ENCODE measurements around the gene DCHS2.

The DCHS2 gene

GRCh38 chr4:154489558-154490233 lies 1.9 kb downstream of the DCHS2 start:
- no peaks in the 10 kb centered on the region for H3K79me2 ChIP-seq (ENCODE audit: control insufficient read depth, insufficient read depth, low read length, unreplicated experiment)
- H3K27ac ChIP-seq (ENCODE audit: low read depth, low read length) = no peak overlapping the region
- peaks cover 4% of the 10 kb centered on the region for H3K4me1 ChIP-seq (ENCODE audit: control insufficient read depth, insufficient read depth, low read length, unreplicated experiment)
- peaks cover 98% of the 10 kb centered on the region for H3K27me3 ChIP-seq (ENCODE audit: insufficient read depth, low read length)
- no peaks in the 10 kb centered on the region for H3K36me3 ChIP-seq (ENCODE audit: insufficient read depth, low read length)
- no peak overlapping the region for H2AFZ ChIP-seq (ENCODE audit: low read length, unreplicated experiment)
- no peak overlapping the region for H3K4me3 ChIP-seq (ENCODE audit: low read depth, low read length)

- H3K4me1 ChIP-seq (ENCODE audit: control insufficient read depth, insufficient read depth, low read length, unreplicated experiment) = peaks cover 2% of the 10 kb centered on the region
- H2AFZ ChIP-seq (ENCODE audit: low read length, unreplicated experiment) = no peak overlapping the region
- peaks cover 100% of the 10 kb centered on the region for H3K27me3 ChIP-seq (ENCODE audit: insufficient read depth, low read length)
- no peaks in the 10 kb centered on the region for H3K36me3 ChIP-seq (ENCODE audit: insufficient read depth, low read length)
- no peak overlapping the region for H3K27ac ChIP-seq (ENCODE audit: low read depth, low read length)
- no peaks in the 10 kb centered on the region for H3K79me2 ChIP-seq (ENCODE audit: control insufficient read depth, insufficient read depth, low read length, unreplicated experiment)
- H3K4me3 ChIP-seq (ENCODE audit: low read depth, low read length) = no peak overlapping the region
Observed at GRCh38 chr4:154487145-154487544, 4.5 kb downstream of the DCHS2 start.

- Histone ChIP-seq H3K4me3 (ENCODE audit: low read depth, low read length) (no peak overlapping the region), H3K27ac (ENCODE audit: low read depth, low read length) (no peak overlapping the region), H3K79me2 (ENCODE audit: control insufficient read depth, insufficient read depth, low read length, unreplicated experiment) (no peaks in the 10 kb centered on the region), H3K4me1 (ENCODE audit: control insufficient read depth, insufficient read depth, low read length, unreplicated experiment) (no peaks in the 10 kb centered on the region), H2AFZ (ENCODE audit: low read length, unreplicated experiment) (no peak overlapping the region), H3K27me3 (ENCODE audit: insufficient read depth, low read length) (peaks cover 91% of the 10 kb centered on the region), H3K36me3 (ENCODE audit: insufficient read depth, low read length) (no peaks in the 10 kb centered on the region)
Observed at GRCh38 chr4:154485127-154485773, 6.3 kb downstream of the DCHS2 start.

- Histone ChIP-seq H3K27ac (ENCODE audit: low read depth, low read length) (no peak overlapping the region), H2AFZ (ENCODE audit: low read length, unreplicated experiment) (no peak overlapping the region), H3K4me3 (ENCODE audit: low read depth, low read length) (no peak overlapping the region), H3K27me3 (ENCODE audit: insufficient read depth, low read length) (peaks cover 79% of the 10 kb centered on the region), H3K79me2 (ENCODE audit: control insufficient read depth, insufficient read depth, low read length, unreplicated experiment) (no peaks in the 10 kb centered on the region), H3K36me3 (ENCODE audit: insufficient read depth, low read length) (no peaks in the 10 kb centered on the region), H3K4me1 (ENCODE audit: control insufficient read depth, insufficient read depth, low read length, unreplicated experiment) (no peaks in the 10 kb centered on the region)
Observed at GRCh38 chr4:154478547-154478946, 13.1 kb downstream of the DCHS2 start.

GRCh38 chr4:154478128-154478527 lies 13.5 kb downstream of the DCHS2 start:
- H3K4me1 ChIP-seq (ENCODE audit: control insufficient read depth, insufficient read depth, low read length, unreplicated experiment) = no peaks in the 10 kb centered on the region
- no peak overlapping the region for H3K4me3 ChIP-seq (ENCODE audit: low read depth, low read length)
- no peaks in the 10 kb centered on the region for H3K36me3 ChIP-seq (ENCODE audit: insufficient read depth, low read length)
- peaks cover 77% of the 10 kb centered on the region for H3K27me3 ChIP-seq (ENCODE audit: insufficient read depth, low read length)
- H3K79me2 ChIP-seq (ENCODE audit: control insufficient read depth, insufficient read depth, low read length, unreplicated experiment) = no peaks in the 10 kb centered on the region
- no peak overlapping the region for H3K27ac ChIP-seq (ENCODE audit: low read depth, low read length)
- H2AFZ ChIP-seq (ENCODE audit: low read length, unreplicated experiment) = no peak overlapping the region

- H2AFZ ChIP-seq (ENCODE audit: low read length, unreplicated experiment) = no peak overlapping the region
- no peak overlapping the region for H3K27ac ChIP-seq (ENCODE audit: low read depth, low read length)
- no peaks in the 10 kb centered on the region for H3K79me2 ChIP-seq (ENCODE audit: control insufficient read depth, insufficient read depth, low read length, unreplicated experiment)
- H3K36me3 ChIP-seq (ENCODE audit: insufficient read depth, low read length) = no peaks in the 10 kb centered on the region
- H3K4me1 ChIP-seq (ENCODE audit: control insufficient read depth, insufficient read depth, low read length, unreplicated experiment) = no peaks in the 10 kb centered on the region
- peaks cover 74% of the 10 kb centered on the region for H3K27me3 ChIP-seq (ENCODE audit: insufficient read depth, low read length)
- H3K4me3 ChIP-seq (ENCODE audit: low read depth, low read length) = no peak overlapping the region
Observed at GRCh38 chr4:154476232-154476631, 15.4 kb downstream of the DCHS2 start.

GRCh38 chr4:154475820-154476219 lies 15.8 kb downstream of the DCHS2 start:
- H2AFZ ChIP-seq (ENCODE audit: low read length, unreplicated experiment) = no peak overlapping the region

GRCh38 chr4:154473497-154473896 lies 18.1 kb downstream of the DCHS2 start:
- Histone ChIP-seq H3K79me2 (ENCODE audit: control insufficient read depth, insufficient read depth, low read length, unreplicated experiment) (no peaks in the 10 kb centered on the region), H3K36me3 (ENCODE audit: insufficient read depth, low read length) (no peaks in the 10 kb centered on the region), H3K4me1 (ENCODE audit: control insufficient read depth, insufficient read depth, low read length, unreplicated experiment) (no peaks in the 10 kb centered on the region), H3K27ac (ENCODE audit: low read depth, low read length) (no peak overlapping the region), H3K27me3 (ENCODE audit: insufficient read depth, low read length) (peaks cover 74% of the 10 kb centered on the region), H3K4me3 (ENCODE audit: low read depth, low read length) (no peak overlapping the region), H2AFZ (ENCODE audit: low read length, unreplicated experiment) (no peak overlapping the region)

More at GRCh38 chr4:154475820-154476219, 15.8 kb downstream of the DCHS2 start:
- Histone ChIP-seq H3K4me1 (ENCODE audit: control insufficient read depth, insufficient read depth, low read length, unreplicated experiment) (no peaks in the 10 kb centered on the region), H3K79me2 (ENCODE audit: control insufficient read depth, insufficient read depth, low read length, unreplicated experiment) (no peaks in the 10 kb centered on the region), H3K27me3 (ENCODE audit: insufficient read depth, low read length) (peaks cover 78% of the 10 kb centered on the region), H3K4me3 (ENCODE audit: low read depth, low read length) (no peak overlapping the region), H3K27ac (ENCODE audit: low read depth, low read length) (no peak overlapping the region), H3K36me3 (ENCODE audit: insufficient read depth, low read length) (no peaks in the 10 kb centered on the region)

- Histone ChIP-seq H3K27me3 (ENCODE audit: insufficient read depth, low read length) (peaks cover 69% of the 10 kb centered on the region), H3K36me3 (ENCODE audit: insufficient read depth, low read length) (no peaks in the 10 kb centered on the region), H3K4me1 (ENCODE audit: control insufficient read depth, insufficient read depth, low read length, unreplicated experiment) (no peaks in the 10 kb centered on the region), H3K79me2 (ENCODE audit: control insufficient read depth, insufficient read depth, low read length, unreplicated experiment) (no peaks in the 10 kb centered on the region), H2AFZ (ENCODE audit: low read length, unreplicated experiment) (no peak overlapping the region), H3K4me3 (ENCODE audit: low read depth, low read length) (no peak overlapping the region), H3K27ac (ENCODE audit: low read depth, low read length) (no peak overlapping the region)
Observed at GRCh38 chr4:154472858-154473257, 18.7 kb downstream of the DCHS2 start.

GRCh38 chr4:154471526-154472331 lies 19.9 kb downstream of the DCHS2 start:
- Histone ChIP-seq H3K27ac (ENCODE audit: low read depth, low read length) (no peak overlapping the region), H3K36me3 (ENCODE audit: insufficient read depth, low read length) (no peaks in the 10 kb centered on the region), H3K4me1 (ENCODE audit: control insufficient read depth, insufficient read depth, low read length, unreplicated experiment) (no peaks in the 10 kb centered on the region), H3K79me2 (ENCODE audit: control insufficient read depth, insufficient read depth, low read length, unreplicated experiment) (no peaks in the 10 kb centered on the region), H2AFZ (ENCODE audit: low read length, unreplicated experiment) (no peak overlapping the region), H3K27me3 (ENCODE audit: insufficient read depth, low read length) (peaks cover 59% of the 10 kb centered on the region), H3K4me3 (ENCODE audit: low read depth, low read length) (no peak overlapping the region)

Data from ACC112 (cell line).